A549 (cell line): Measurements from ENCODE around the gene RUFY2. TPM values are rescaled to one million over a fixed set of nuclear protein-coding genes. Genes with fewer than 3 reads are reported as not detected.

Experiments
- ATAC-seq, 2 experiments: fragments of 200-7000 bp in 1 of 2; fragments of >200 bp in 1 of 2; cut with Nextera tagmentation in 1 of 2; cut with Tn5 transposase in 1 of 2; 3 replicates each; pipeline versions ENCODE4 v1.8.0 to v1.9.1; 2018 to 2020; ENCODE audit warnings: mild to moderate bottlenecking in 1 of 2, moderate library complexity in 1 of 2
- CTCF ChIA-PET: fragments of 300-600 bp; sonication (Branson Sonifier 250); formaldehyde crosslinking; extraction: SDS; loops from one replicate; lab custom pipeline; 2021; ENCODE audit warnings: antibody characterized with exemption, inconsistent platforms; lab: Yijun Ruan, JAX
- POLR2A ChIA-PET: fragments of 350-600 bp; formaldehyde crosslinking; extraction: SDS; loops from one replicate; lab custom pipeline; 2021; ENCODE audit warnings: antibody characterized with exemption, inconsistent platforms; lab: Yijun Ruan, JAX
- DNase-seq, 2 experiments: peaks; one replicate each; pipeline versions ENCODE4 v3.0.0 to v3.0.0-alpha.2; 2011 to 2016; ENCODE audit warnings: low read depth in 1 of 2, low spot score in 1 of 2
- FAIRE-seq: peaks from 2 replicates; lab custom pipeline; 2011; peaks lifted over from hg19 to GRCh38; lab: Jason Lieb, UNC
- H3K27ac ChIP-seq, 2 experiments: fragments of >200 bp; sonication (Bioruptor Twin); formaldehyde crosslinking; 3 replicates each; pipeline ENCODE4 v1.5.1; 2016 to 2017
- H3K4me1 ChIP-seq: fragments of >200 bp; sonication (Bioruptor Twin); formaldehyde crosslinking; 3 replicates; pipeline ENCODE4 v1.6.1; 2016
- H3K4me2 ChIP-seq: fragments of >200 bp; sonication (Bioruptor Twin); formaldehyde crosslinking; 3 replicates; pipeline ENCODE4 v1.6.1; 2016
- H3K4me3 ChIP-seq: fragments of >200 bp; sonication (Bioruptor Twin); formaldehyde crosslinking; 3 replicates; pipeline ENCODE4 v1.5.1; 2016
- H3K9me3 ChIP-seq: fragments of >200 bp; sonication (Bioruptor Twin); formaldehyde crosslinking; 3 replicates; pipeline ENCODE4 v1.6.1; 2016
- BCL3 ChIP-seq: fragments of >200 bp; sonication (Bioruptor Twin); formaldehyde crosslinking; IDR thresholded peaks from 3 replicates; pipeline ENCODE4 v1.6.1; 2016
- CBX8 ChIP-seq: fragments of 200-600 bp; sonication (generic); IDR thresholded peaks from 2 replicates; pipeline ENCODE4 v1.6.1; 2016
- CHD2 ChIP-seq: fragments of 150-350 bp; IDR thresholded peaks from 2 replicates; pipeline ENCODE4 v1.6.1; 2014; ENCODE audit warnings: low read length; ENCODE audit not compliant: partially characterized antibody
- E2F6 ChIP-seq: IDR thresholded peaks from 2 replicates; pipeline ENCODE4 v1.6.1; 2012; ENCODE audit warnings: low read depth, borderline replicate concordance
- EHMT2 ChIP-seq: fragments of 200-600 bp; sonication (generic); IDR thresholded peaks from 2 replicates; pipeline ENCODE4 v1.6.1; 2016; ENCODE audit warnings: antibody characterized with exemption, low read depth, mild to moderate bottlenecking, moderate library complexity
- ELK1 ChIP-seq: fragments of 150-350 bp; IDR thresholded peaks from 2 replicates; pipeline ENCODE4 v1.6.1; 2014; ENCODE audit warnings: low read depth, mild to moderate bottlenecking, low read length
- EP300 ChIP-seq, 2 experiments: fragments of >200 bp; sonication (Bioruptor Twin); formaldehyde crosslinking; IDR thresholded peaks; 2 replicates in 1 of 2; 3 replicates in 1 of 2; pipeline ENCODE4 v1.6.1; 2016 to 2017
- FOSL2 ChIP-seq, 2 experiments: fragments of 450-650 bp in 1 of 2; fragments of >200 bp in 1 of 2; sonication (Bioruptor Twin) in 1 of 2; formaldehyde crosslinking; IDR thresholded peaks; 2 replicates each; pipeline versions ENCODE4 v1.5.0 to v1.6.1; 2016 to 2020; ENCODE audit warnings: mild to moderate bottlenecking in 1 of 2, moderate library complexity in 1 of 2
- HEYL ChIP-seq: fragments of 250-450 bp; sonication (Bioruptor Pico); IDR thresholded peaks from 2 replicates; pipeline ENCODE4 v1.8.0; 2021; ENCODE audit warnings: mild to moderate bottlenecking, moderate library complexity
- HOXA7 ChIP-seq: fragments of 250-450 bp; sonication (Bioruptor Pico); IDR thresholded peaks from 2 replicates; pipeline ENCODE4 v1.5.0; 2020; ENCODE audit warnings: mild to moderate bottlenecking, moderate library complexity
- HOXB13 ChIP-seq: fragments of 250-450 bp; sonication (Bioruptor Pico); IDR thresholded peaks from 2 replicates; pipeline ENCODE4 v1.5.0; 2020; ENCODE audit warnings: low read depth, mild to moderate bottlenecking, moderate library complexity
- HOXB5 ChIP-seq: fragments of 250-450 bp; sonication (Bioruptor Pico); IDR thresholded peaks from 2 replicates; pipeline ENCODE4 v1.5.0; 2020; ENCODE audit warnings: mild to moderate bottlenecking, moderate library complexity
- JUN ChIP-seq, 2 experiments: fragments of >200 bp; sonication (Bioruptor Twin); formaldehyde crosslinking; IDR thresholded peaks; 2 replicates in 1 of 2; 3 replicates in 1 of 2; pipeline ENCODE4 v1.6.1; 2016 to 2017
- PBX3 ChIP-seq: IDR thresholded peaks from 2 replicates; pipeline ENCODE4 v1.6.1; 2012
- PHF8 ChIP-seq: fragments of 200-600 bp; sonication (generic); IDR thresholded peaks from 2 replicates; pipeline ENCODE4 v1.6.1; 2016; ENCODE audit warnings: low read depth, mild to moderate bottlenecking, antibody characterized with exemption, moderate library complexity, borderline replicate concordance
- RAD21 ChIP-seq, 2 experiments: fragments of >200 bp in 1 of 2; sonication (Bioruptor Twin) in 1 of 2; formaldehyde crosslinking in 1 of 2; IDR thresholded peaks in 1 of 2; conservative IDR thresholded peaks in 1 of 2; 2 replicates in 1 of 2; 3 replicates in 1 of 2; pipeline ENCODE4 v1.6.1; 2012 to 2018; ENCODE audit warnings: inconsistent platforms in 1 of 2
- RARB ChIP-seq: fragments of 250-450 bp; sonication (Bioruptor Pico); IDR thresholded peaks from 2 replicates; pipeline ENCODE4 v1.8.0; 2021; ENCODE audit warnings: mild to moderate bottlenecking, moderate library complexity
- RCOR1 ChIP-seq: fragments of 150-350 bp; IDR thresholded peaks from 2 replicates; pipeline ENCODE4 v1.6.1; 2014; ENCODE audit warnings: antibody characterized with exemption, low read length, low read depth
- RFX5 ChIP-seq: fragments of 450-650 bp; IDR thresholded peaks from 2 replicates; pipeline ENCODE4 v1.7.1; 2014; ENCODE audit warnings: antibody characterized with exemption, mild to moderate bottlenecking, moderate library complexity
- SMC3 ChIP-seq: fragments of >200 bp; sonication (Bioruptor Twin); formaldehyde crosslinking; IDR thresholded peaks from 3 replicates; pipeline ENCODE4 v1.6.1; 2018; ENCODE audit warnings: inconsistent platforms
- SREBF2 ChIP-seq: fragments of 450-650 bp; IDR thresholded peaks from 2 replicates; pipeline ENCODE4 v1.6.1; 2014; ENCODE audit warnings: mild to moderate bottlenecking, moderate library complexity
- TFCP2L1 ChIP-seq: fragments of 250-450 bp; sonication (Bioruptor Pico); IDR thresholded peaks from 2 replicates; pipeline ENCODE4 v1.5.0; 2021; ENCODE audit warnings: mild to moderate bottlenecking
- TP53 ChIP-seq: fragments of 250-450 bp; sonication (Bioruptor Pico); IDR thresholded peaks from 2 replicates; pipeline ENCODE4 v1.5.0; 2021; ENCODE audit warnings: mild to moderate bottlenecking, moderate library complexity
- USF2 ChIP-seq: fragments of 450-650 bp; IDR thresholded peaks from 2 replicates; pipeline ENCODE4 v1.6.1; 2014; ENCODE audit warnings: antibody characterized with exemption
- ZC3H11A ChIP-seq: fragments of 450-650 bp; IDR thresholded peaks from 2 replicates; pipeline ENCODE4 v1.6.1; 2014; ENCODE audit warnings: antibody characterized with exemption, mild to moderate bottlenecking
- ZFP36 ChIP-seq: fragments of 450-650 bp; IDR thresholded peaks from 2 replicates; pipeline ENCODE4 v1.6.1; 2014; ENCODE audit warnings: borderline replicate concordance; ENCODE audit not compliant: partially characterized antibody
- ZSCAN20 ChIP-seq: fragments of 250-450 bp; sonication (Bioruptor Pico); IDR thresholded peaks from 2 replicates; pipeline ENCODE4 v1.8.0; 2022; ENCODE audit warnings: mild to moderate bottlenecking, moderate library complexity
- WGBS: methylation state at CpG from one replicate; pipeline ENCODE4 v1.1.6; 2017; ENCODE audit errors: missing lambda C conversion rate; 5-methylcytosine and 5-hydroxymethylcytosine counted together
- polyA minus RNA-seq: library from RNA; depleted of rRNA, polyadenylated mRNA; stranded (reverse); fragments of >200 nt; gene quantifications from 2 replicates; pipeline ENCODE4 v1.2.3, GENCODE V29; 2011; rRNA and poly(A)+ RNA removed
- polyA plus RNA-seq, 4 experiments: library from polyadenylated mRNA; depleted of rRNA in 3 of 4; stranded (reverse); fragments of >200 nt; fragmentation: RNase III in 1 of 4; extraction: RNeasy Plus Mini Kit Qiagen cat#74134 plus additional on column Dnase treatment in 1 of 4; gene quantifications; 2 replicates in 3 of 4; 3 replicates in 1 of 4; pipeline ENCODE4 v1.2.3, GENCODE V29; 2011 to 2017
- TF ChIP-seq, protein P1 (sequence below): fragments of 200-600 bp; sonication (generic); IDR thresholded peaks from 2 replicates; pipeline ENCODE4 v1.6.1; 2016; ENCODE audit warnings: antibody characterized with exemption, mild to moderate bottlenecking, moderate library complexity
- TF ChIP-seq, protein P2 (sequence below): fragments of >200 bp; sonication (Bioruptor Twin); formaldehyde crosslinking; IDR thresholded peaks from 2 replicates; pipeline ENCODE4 v1.6.1; 2016

The RUFY2 gene
- polyA plus RNA-seq (2011; rRNA removed) (14.6 and 20.3 TPM in 2 replicates), polyA plus RNA-seq (2017; fragmentation: RNase III; extraction: RNeasy Plus Mini Kit Qiagen cat#74134 plus additional on column Dnase treatment) (7.9 to 8.9 TPM (median 8.6 TPM) in 3 replicates), polyA minus RNA-seq (7.0 and 8.4 TPM in 2 replicates)
- 2.9 and 3.0 TPM in 2 replicates for polyA plus RNA-seq (2012; cell fraction: cytosol; rRNA removed)
- polyA plus RNA-seq (2012; cell fraction: nucleus; rRNA removed), result 3.4 and 5.0 TPM in 2 replicates

DNA sequence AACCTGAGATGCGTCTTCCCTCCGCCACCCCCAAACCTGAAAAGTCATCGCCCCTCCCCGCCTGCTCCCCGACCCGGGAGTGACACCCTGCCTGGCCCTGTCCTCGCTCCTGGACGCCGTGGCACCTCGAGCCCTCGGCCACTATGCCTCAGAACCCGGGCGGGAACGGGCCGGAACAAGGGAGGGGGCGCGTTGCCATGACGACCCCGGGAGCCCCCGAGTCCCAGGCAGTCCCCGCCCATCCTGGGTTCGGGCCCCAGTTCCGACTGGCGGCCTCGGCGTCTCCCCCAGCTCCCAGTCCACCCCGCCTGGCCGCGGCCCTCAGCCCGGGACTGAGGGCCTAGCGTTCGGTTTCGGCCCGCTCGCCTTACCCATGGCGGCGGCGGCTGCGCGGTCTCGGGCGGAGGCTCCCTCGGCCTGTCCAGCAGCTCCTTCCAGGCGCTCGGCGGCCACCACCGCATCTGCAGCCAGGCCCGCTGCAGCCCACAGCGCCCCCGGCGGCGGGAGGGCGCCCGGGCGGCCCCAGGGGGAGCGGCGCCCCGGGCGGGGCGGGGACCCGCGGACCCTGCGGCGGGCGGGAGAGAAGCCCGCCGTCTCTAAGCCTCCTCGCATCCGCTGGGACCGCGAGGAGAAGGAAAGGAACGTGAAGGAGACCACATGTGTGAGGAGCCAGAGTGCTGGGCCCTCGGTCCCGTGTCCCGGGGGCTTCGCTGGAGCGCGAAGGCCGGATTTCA is at the start of gene RUFY2:
RUFY2 (minus strand) TSS at position 463 of the 734 bp plus-strand sequence; CDS start at position 375, 88 bp downstream.
- peak within 1 kb of the TSS; percentile 85 for H3K4me2 ChIP-seq
- peak; percentile 94 to 96 for ATAC-seq
- CTCF ChIA-PET, result interaction anchor here (0.6 to 2.8 kb wide), 23 partner anchors 9 to 534 kb away, joined by 3 to 20 read pairs (median 3); no protein-coding TSS in a partner anchor
- no peaks in the 10 kb centered on the region for H3K9me3 ChIP-seq
- peak; percentile 59 to 84 for DNase-seq
- H3K4me1 ChIP-seq, result peaks cover 25% of the 10 kb centered on the region
- WGBS, result 3% methylated on average over 17 of the region's 79 CpGs
- peak within 1 kb of the TSS; percentile 80 for H3K4me3 ChIP-seq
- POLR2A ChIA-PET, result interaction anchor here (0.5 to 1.6 kb wide), 7 partner anchors 8 to 188 kb away, joined by 3 to 5 read pairs (median 4); partner anchors contain the start of genes DNA2 and PBLD
- peak within 1 kb of the TSS; percentile 91 to 96 for H3K27ac ChIP-seq
- FAIRE-seq, result no peak
- no peak for TF ChIP-seq ZC3H11A
- TF ChIP-seq HOXB13, result 0 out of 2 replicates have a peak, but pooled peaks have one; percentile 59
- TF ChIP-seq CBX8, result no peak
- TF ChIP-seq, protein P1, sequence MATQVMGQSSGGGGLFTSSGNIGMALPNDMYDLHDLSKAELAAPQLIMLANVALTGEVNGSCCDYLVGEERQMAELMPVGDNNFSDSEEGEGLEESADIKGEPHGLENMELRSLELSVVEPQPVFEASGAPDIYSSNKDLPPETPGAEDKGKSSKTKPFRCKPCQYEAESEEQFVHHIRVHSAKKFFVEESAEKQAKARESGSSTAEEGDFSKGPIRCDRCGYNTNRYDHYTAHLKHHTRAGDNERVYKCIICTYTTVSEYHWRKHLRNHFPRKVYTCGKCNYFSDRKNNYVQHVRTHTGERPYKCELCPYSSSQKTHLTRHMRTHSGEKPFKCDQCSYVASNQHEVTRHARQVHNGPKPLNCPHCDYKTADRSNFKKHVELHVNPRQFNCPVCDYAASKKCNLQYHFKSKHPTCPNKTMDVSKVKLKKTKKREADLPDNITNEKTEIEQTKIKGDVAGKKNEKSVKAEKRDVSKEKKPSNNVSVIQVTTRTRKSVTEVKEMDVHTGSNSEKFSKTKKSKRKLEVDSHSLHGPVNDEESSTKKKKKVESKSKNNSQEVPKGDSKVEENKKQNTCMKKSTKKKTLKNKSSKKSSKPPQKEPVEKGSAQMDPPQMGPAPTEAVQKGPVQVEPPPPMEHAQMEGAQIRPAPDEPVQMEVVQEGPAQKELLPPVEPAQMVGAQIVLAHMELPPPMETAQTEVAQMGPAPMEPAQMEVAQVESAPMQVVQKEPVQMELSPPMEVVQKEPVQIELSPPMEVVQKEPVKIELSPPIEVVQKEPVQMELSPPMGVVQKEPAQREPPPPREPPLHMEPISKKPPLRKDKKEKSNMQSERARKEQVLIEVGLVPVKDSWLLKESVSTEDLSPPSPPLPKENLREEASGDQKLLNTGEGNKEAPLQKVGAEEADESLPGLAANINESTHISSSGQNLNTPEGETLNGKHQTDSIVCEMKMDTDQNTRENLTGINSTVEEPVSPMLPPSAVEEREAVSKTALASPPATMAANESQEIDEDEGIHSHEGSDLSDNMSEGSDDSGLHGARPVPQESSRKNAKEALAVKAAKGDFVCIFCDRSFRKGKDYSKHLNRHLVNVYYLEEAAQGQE, result no peak
- no peak for TF ChIP-seq ZSCAN20 (CRISPR knock-in tag)
- TF ChIP-seq USF2, result no peak
- TF ChIP-seq SREBF2, result no peak
- 0 out of 3 replicates have a peak, but pooled peaks have one; percentile 15 for TF ChIP-seq SMC3
- peak; percentile 89; the same call in 1 of the 2 replicates for TF ChIP-seq PHF8
- TF ChIP-seq, protein P2, sequence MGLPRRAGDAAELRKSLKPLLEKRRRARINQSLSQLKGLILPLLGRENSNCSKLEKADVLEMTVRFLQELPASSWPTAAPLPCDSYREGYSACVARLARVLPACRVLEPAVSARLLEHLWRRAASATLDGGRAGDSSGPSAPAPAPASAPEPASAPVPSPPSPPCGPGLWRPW, result no peak
- TF ChIP-seq CHD2, result no peak
- no peak for TF ChIP-seq FOSL2 (IDR thresholded peaks at IDR 0.05)
- TF ChIP-seq FOSL2 (CRISPR knock-in tag; IDR thresholded peaks at IDR 0.05), result no peak
- no peak for TF ChIP-seq TP53
- TF ChIP-seq BCL3, result peak; percentile 41; the same call in 2 of the 3 replicates
- no peak for TF ChIP-seq HOXA7 (CRISPR knock-in tag)
- TF ChIP-seq EHMT2, result no peak
- TF ChIP-seq RAD21 (conservative IDR thresholded peaks at IDR 0.05 in 1 of 2, IDR thresholded peaks at IDR 0.05 in 1 of 2), result 0 out of 5 replicates have a peak, but pooled peaks of 1 of the 2 experiments have one; percentile 21
- TF ChIP-seq E2F6, result no peak
- no peak for TF ChIP-seq EP300 (IDR thresholded peaks at IDR 0.05)
- no peak for TF ChIP-seq RARB (CRISPR knock-in tag)
- TF ChIP-seq RFX5, result no peak
- TF ChIP-seq RCOR1, result no peak
- no peak for TF ChIP-seq HEYL (CRISPR knock-in tag)
- 0 out of 2 replicates have a peak, but pooled peaks have one; percentile 40 for TF ChIP-seq TFCP2L1 (CRISPR knock-in tag)
- TF ChIP-seq JUN (IDR thresholded peaks at IDR 0.05), result peak; percentile 81 to 83
- no peak for TF ChIP-seq ELK1
- TF ChIP-seq ZFP36, result no peak
- TF ChIP-seq PBX3, result no peak
- peak; percentile 64; the same call in 1 of the 2 replicates for TF ChIP-seq HOXB5 (CRISPR knock-in tag)
